Fibroblast of lung (primary cell): Measurements from ENCODE around the gene ZC3H8.

ENCODE experiments used
- EZH2 ChIP-seq: IDR thresholded peaks from 2 replicates; pipeline ENCODE4 v1.5.1; 2012; ENCODE audit warnings: low read length, control low read depth, mild to moderate bottlenecking; ENCODE audit errors: missing control alignments
- TF ChIP-seq, protein P1 (sequence below), 2 donors: IDR thresholded peaks in 1 of 2; conservative IDR thresholded peaks in 1 of 2; 1 replicate in 1 of 2; 2 replicates in 1 of 2; pipeline ENCODE4 v1.5.1; 2011 to 2012; ENCODE audit warnings: low read length in 2 of 2, control low read depth in 1 of 2, inconsistent platforms in 1 of 2, low read depth in 1 of 2, mild to moderate bottlenecking in 1 of 2

DNA sequence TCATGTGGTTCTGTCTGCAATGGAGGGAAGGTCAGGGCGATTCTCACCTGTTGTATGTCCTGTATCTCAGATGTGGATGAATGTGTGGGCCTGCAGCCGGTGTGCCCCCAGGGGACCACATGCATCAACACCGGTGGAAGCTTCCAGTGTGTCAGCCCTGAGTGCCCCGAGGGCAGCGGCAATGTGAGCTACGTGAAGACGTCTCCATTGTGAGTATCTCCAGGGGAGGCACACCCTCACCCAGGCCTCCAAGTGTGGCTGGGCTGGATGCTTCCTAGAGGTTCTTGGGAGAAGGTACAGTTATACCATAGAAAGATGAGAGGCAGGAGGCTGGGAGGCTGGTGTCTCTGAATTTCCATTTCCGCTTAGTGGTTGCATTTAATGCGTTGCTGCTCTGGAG is 69.7 kb downstream of the ZC3H8 start:
- TF ChIP-seq, protein P1, sequence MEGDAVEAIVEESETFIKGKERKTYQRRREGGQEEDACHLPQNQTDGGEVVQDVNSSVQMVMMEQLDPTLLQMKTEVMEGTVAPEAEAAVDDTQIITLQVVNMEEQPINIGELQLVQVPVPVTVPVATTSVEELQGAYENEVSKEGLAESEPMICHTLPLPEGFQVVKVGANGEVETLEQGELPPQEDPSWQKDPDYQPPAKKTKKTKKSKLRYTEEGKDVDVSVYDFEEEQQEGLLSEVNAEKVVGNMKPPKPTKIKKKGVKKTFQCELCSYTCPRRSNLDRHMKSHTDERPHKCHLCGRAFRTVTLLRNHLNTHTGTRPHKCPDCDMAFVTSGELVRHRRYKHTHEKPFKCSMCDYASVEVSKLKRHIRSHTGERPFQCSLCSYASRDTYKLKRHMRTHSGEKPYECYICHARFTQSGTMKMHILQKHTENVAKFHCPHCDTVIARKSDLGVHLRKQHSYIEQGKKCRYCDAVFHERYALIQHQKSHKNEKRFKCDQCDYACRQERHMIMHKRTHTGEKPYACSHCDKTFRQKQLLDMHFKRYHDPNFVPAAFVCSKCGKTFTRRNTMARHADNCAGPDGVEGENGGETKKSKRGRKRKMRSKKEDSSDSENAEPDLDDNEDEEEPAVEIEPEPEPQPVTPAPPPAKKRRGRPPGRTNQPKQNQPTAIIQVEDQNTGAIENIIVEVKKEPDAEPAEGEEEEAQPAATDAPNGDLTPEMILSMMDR (conservative IDR thresholded peaks at IDR 0.05 in 1 of 2, IDR thresholded peaks at IDR 0.05 in 1 of 2; ENCODE audit: low read depth in 1 of 2, low read length in 2 of 2) = no peak
- no peak for TF ChIP-seq EZH2
